GM19397 (cell line): ENCODE results near the gene CHMP6.

Experiments
- ATAC-seq: cut with Tn5 transposase; IDR thresholded peaks from one replicate; pipeline ENCODE4 v1.9.1; 2021; ENCODE audit warnings: mild to moderate bottlenecking, moderate library complexity; ENCODE audit not compliant: unreplicated experiment

The CHMP6 gene

GRCh38 chr17:81042606-81043005, 51.0 kb downstream of the CHMP6 start:
- no peak for ATAC-seq

DNA sequence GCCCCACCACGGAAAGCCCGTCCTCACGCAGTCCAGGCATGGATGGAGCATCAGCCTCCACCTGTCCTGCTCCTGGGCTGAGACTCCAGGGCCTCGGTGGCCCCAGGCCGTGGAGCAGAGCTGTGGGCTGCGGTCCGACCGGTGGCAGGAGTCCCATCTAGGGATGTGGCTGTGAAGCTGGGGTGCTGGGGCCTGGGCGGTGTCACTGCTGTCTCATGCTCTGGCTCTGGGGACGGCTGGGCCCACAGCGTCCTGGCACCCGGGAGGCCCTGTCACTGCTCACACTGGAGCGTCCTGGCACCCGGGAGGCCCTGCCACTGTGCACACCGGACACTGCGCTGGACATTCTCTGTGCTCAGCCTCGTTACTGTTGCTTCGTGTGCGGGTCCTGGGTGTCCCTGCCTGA, 51.7 kb downstream of the CHMP6 start:
- ATAC-seq, result no peak

GRCh38 chr17:81043725-81044427, 52.2 kb downstream of the CHMP6 start:
- no peak for ATAC-seq

DNA sequence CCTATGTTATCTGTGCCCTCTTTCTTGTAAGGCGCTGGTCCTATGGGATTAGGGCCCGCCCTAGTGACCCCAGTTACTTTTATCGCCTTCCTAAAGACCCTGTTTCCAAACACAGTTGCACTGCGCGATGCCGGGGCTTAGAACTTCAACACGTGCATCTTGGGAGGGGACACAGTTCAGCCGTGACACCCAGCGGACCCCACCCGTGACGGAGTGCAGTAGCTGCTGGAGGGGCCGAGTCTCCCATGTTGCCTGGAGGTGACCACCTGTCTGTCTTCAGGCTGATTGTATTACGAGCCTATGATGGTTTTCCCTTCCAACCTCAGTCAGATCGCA, 52.8 kb downstream of the CHMP6 start:
- ATAC-seq, result no peak

DNA sequence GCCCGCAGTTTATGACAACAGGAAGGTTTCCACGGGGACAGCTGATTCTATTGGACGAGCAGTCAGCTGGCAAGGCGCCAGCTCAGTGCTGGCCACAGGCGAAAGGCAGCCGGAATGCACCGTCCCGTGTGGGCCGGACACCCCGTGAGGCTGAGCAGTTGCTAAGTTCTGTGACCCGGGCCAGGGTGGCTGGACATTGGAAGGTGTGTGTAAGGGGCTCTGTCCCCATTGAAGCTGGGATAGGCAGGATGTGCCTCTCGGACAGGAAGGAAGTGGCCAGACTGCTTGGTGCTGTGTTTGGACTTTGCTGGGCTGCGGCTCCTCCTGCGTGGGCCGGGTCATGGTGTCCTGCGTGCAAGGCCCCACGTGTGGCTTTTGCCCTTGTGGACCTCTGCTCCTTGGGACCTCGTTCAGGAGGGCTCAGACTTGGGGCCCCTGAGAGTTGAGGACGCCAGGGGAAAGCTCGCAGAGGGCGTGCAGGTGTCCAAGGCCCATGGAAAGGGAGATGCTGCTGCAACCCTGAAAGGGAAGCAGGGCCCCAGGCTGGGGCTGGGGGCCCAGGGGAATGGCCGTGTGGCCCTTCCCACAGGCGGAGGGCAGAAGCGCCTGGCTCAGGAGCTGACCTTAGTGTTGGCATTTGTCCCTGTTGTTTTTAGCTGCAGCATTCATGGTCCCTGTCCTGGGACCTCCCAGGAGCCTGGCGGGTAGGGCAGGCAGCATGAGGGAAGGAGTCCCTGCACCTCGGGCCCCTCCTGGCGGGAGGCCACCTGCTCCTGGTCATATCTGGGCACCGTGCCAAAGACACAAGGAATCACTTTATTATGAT, 53.3 kb downstream of the CHMP6 start:
- ATAC-seq, result no peak

- no peak for ATAC-seq
Measured at GRCh38 chr17:81045590-81046095, 54.0 kb downstream of the CHMP6 start.

DNA sequence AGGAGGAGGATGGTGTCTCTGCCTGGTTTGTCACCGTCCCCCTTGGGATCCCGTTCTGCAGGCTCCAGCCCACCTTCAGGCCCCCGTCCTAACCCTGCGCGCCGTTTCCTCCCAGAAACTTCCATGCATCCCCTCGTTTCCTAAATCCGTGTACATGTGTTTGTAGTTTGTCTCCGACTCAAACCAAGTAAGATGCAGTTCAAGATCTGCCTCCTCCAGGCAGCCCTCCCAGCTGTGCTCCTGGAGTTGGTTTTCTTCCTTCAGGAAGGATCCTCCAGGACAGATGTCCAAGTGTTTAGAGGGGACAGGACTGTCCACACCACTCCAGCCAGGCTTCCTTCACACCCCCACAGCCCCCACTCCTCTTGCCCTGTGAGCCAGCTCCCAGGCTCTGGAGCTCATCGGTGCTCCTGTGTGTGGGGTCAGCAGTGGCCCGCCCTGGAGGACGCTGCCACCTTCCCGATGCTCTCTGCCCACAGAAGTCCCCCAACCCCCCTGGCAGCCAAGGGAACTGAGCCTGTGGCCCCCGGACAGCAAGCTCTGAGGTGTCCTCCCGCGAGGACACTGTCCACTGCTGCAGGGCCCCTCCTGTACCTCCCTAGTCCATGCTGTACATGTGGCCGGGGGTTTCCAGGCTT, 54.6 kb downstream of the CHMP6 start:
- ATAC-seq, result no peak

GRCh38 chr17:81046770-81047359, 55.2 kb downstream of the CHMP6 start:
- no peak for ATAC-seq

DNA sequence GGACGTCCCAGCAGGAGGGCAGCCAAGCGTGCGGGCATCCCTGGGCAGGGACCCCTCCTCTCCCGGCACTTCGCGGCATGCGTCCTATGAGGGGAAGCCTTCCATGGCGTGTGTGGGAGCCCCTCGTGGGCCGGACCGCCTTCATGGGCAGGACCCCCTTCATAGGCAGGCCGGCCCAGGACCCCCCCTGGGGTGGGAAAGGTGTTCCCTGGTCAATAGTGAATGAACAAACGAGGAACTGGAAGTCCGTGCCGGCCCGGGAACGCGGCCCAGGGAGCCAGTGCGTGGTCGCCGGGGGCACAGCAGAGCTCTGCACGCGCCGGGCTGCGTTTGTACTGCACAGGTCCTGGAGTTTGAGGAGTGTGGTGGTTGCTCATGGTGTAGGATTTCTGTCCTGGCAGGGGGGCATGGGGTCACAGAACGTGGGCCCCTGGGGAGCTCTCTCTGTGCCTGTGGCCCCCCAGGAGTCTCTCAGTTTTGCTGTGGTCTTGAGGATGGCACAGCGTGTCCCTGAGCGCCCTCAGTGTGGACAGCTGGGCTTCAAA, 57.3 kb downstream of the CHMP6 start:
- no peak for ATAC-seq

- ATAC-seq, result no peak
Measured at GRCh38 chr17:81049372-81049911, 57.8 kb downstream of the CHMP6 start.
